Trophoblast cell (in vitro differentiated cells and primary cell): ENCODE results near the gene MSH3.

Source experiments
- DNase-seq, 2 donors: peaks; one replicate each; pipeline ENCODE4 v3.0.0-alpha.2; 2016
- H2AFZ ChIP-seq: 2 replicates; pipeline ENCODE4 v1.6.1; 2013; ENCODE audit warnings: low read length, moderate library complexity, mild to moderate bottlenecking; ENCODE audit not compliant: insufficient read depth, poor library complexity
- H2AK5ac ChIP-seq: 2 replicates; pipeline ENCODE4 v1.6.1; 2013; ENCODE audit warnings: mild to moderate bottlenecking, low read length
- H2BK120ac ChIP-seq: 2 replicates; pipeline ENCODE4 v1.6.1; 2013; ENCODE audit warnings: low read length, mild to moderate bottlenecking, moderate library complexity; ENCODE audit not compliant: insufficient read depth, poor library complexity
- H2BK12ac ChIP-seq: 2 replicates; pipeline ENCODE4 v1.6.1; 2013; ENCODE audit warnings: mild to moderate bottlenecking, low read length, moderate library complexity
- H2BK5ac ChIP-seq: 2 replicates; pipeline ENCODE4 v1.6.1; 2013; ENCODE audit warnings: low read length, low read depth, moderate library complexity, mild to moderate bottlenecking; ENCODE audit not compliant: poor library complexity
- H3K14ac ChIP-seq: 2 replicates; pipeline ENCODE4 v1.6.1; 2013; ENCODE audit warnings: mild to moderate bottlenecking, low read length
- H3K18ac ChIP-seq: 2 replicates; pipeline ENCODE4 v1.6.1; 2013; ENCODE audit warnings: mild to moderate bottlenecking, low read length
- H3K23ac ChIP-seq: 2 replicates; pipeline ENCODE4 v1.6.1; 2013; ENCODE audit warnings: low read length
- H3K27ac ChIP-seq: 2 replicates; pipeline ENCODE4 v1.5.1; 2013; ENCODE audit warnings: low read depth, mild to moderate bottlenecking, inconsistent platforms, low read length, moderate library complexity
- H3K27me3 ChIP-seq: 2 replicates; pipeline ENCODE4 v1.6.1; 2013; ENCODE audit warnings: inconsistent platforms, mild to moderate bottlenecking, low read length, moderate library complexity; ENCODE audit not compliant: insufficient read depth
- H3K36me3 ChIP-seq, 2 experiments: 1 replicate in 1 of 2; 2 replicates in 1 of 2; pipeline ENCODE4 v1.6.1; 2013; ENCODE audit warnings: low read length in 2 of 2, mild to moderate bottlenecking in 2 of 2, moderate library complexity in 1 of 2; ENCODE audit not compliant: insufficient read depth in 2 of 2, control insufficient read depth in 1 of 2
- H3K4ac ChIP-seq: 2 replicates; pipeline ENCODE4 v1.6.1; 2013; ENCODE audit warnings: low read depth, mild to moderate bottlenecking, low read length, moderate library complexity
- H3K4me1 ChIP-seq, 2 experiments: 1 replicate in 1 of 2; 2 replicates in 1 of 2; pipeline ENCODE4 v1.6.1; 2013; ENCODE audit warnings: low read length in 2 of 2, mild to moderate bottlenecking in 2 of 2, moderate library complexity in 1 of 2; ENCODE audit not compliant: insufficient read depth in 2 of 2, control insufficient read depth in 1 of 2
- H3K4me2 ChIP-seq: 2 replicates; pipeline ENCODE4 v1.6.1; 2013; ENCODE audit warnings: inconsistent platforms, mild to moderate bottlenecking, low read length, moderate library complexity
- H3K4me3 ChIP-seq: 2 replicates; pipeline ENCODE4 v1.5.1; 2013; ENCODE audit warnings: mild to moderate bottlenecking, low read depth, low read length, inconsistent platforms
- H3K79me1 ChIP-seq: one replicate; pipeline ENCODE4 v1.6.1; 2013; ENCODE audit warnings: low read length
- H3K79me2 ChIP-seq: 2 replicates; pipeline ENCODE4 v1.6.1; 2013; ENCODE audit warnings: low read length, mild to moderate bottlenecking; ENCODE audit not compliant: control insufficient read depth, insufficient read depth, poor library complexity
- H3K9ac ChIP-seq: 2 replicates; pipeline ENCODE4 v1.6.1; 2013; ENCODE audit warnings: mild to moderate bottlenecking, low read length
- H3K9me3 ChIP-seq: 2 replicates; pipeline ENCODE4 v1.6.1; 2013; ENCODE audit warnings: low read depth, mild to moderate bottlenecking, control low read depth, inconsistent platforms, low read length; ENCODE audit not compliant: insufficient read depth
- H4K12ac ChIP-seq: 2 replicates; pipeline ENCODE4 v1.6.1; 2013; ENCODE audit warnings: low read depth, mild to moderate bottlenecking, low read length, moderate library complexity
- H4K8ac ChIP-seq: 2 replicates; pipeline ENCODE4 v1.6.1; 2013; ENCODE audit warnings: low read depth, mild to moderate bottlenecking, low read length, moderate library complexity
- H4K91ac ChIP-seq: one replicate; pipeline ENCODE4 v1.6.1; 2013; ENCODE audit warnings: low read depth, mild to moderate bottlenecking, low read length, moderate library complexity
- WGBS: extraction: QIAGEN DNeasy Blood & Tissue Kit; methylation state at CpG from one replicate; pipeline ENCODE4 v1.1.7; 2013; ENCODE audit warnings: missing lambda C conversion rate; ENCODE audit not compliant: insufficient read length, insufficient coverage; ENCODE audit errors: extremely low coverage; 5-methylcytosine and 5-hydroxymethylcytosine counted together

MSH3 gene

DNA sequence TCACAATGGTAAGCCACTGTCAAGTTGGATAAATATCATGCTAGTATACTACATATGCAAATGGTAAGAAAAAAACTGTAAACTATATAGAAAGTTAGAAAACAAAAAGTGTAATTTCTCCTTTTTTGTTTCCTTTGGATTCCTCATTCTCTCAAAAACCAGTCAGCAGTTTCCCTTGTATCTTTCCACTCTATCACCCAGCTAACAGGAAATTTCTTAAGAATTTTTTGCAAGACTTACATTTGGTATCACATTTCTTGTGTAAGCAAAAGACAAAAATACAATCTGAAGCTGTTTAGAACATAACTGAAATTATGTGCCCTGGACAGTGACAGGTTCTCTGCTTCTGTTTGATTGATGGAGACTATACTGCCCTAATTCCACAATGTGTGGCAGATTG is 25.2 kb upstream of the MSH3 start:
- no peaks in the 10 kb centered on the region for H3K79me1 ChIP-seq
- no peak overlapping the region for H2AK5ac ChIP-seq
- no peak overlapping the region for H4K8ac ChIP-seq
- H2BK5ac ChIP-seq, result no peak overlapping the region
- H3K9me3 ChIP-seq, result no peaks in the 10 kb centered on the region
- no peak overlapping the region for H4K12ac ChIP-seq
- H3K14ac ChIP-seq, result no peak overlapping the region
- H3K36me3 ChIP-seq, result peaks cover 5 to 9% of the 10 kb centered on the region in 2 experiments
- no peak overlapping the region for H3K9ac ChIP-seq
- H2AFZ ChIP-seq, result no peak overlapping the region
- H3K79me2 ChIP-seq, result no peaks in the 10 kb centered on the region
- H3K27ac ChIP-seq, result no peak overlapping the region
- no peak overlapping the region for H3K4me3 ChIP-seq
- no peak overlapping the region for H2BK12ac ChIP-seq
- no peak overlapping the region for H2BK120ac ChIP-seq
- no peak for DNase-seq
- H3K27me3 ChIP-seq, result no peaks in the 10 kb centered on the region
- H4K91ac ChIP-seq, result no peak overlapping the region
- H3K4me1 ChIP-seq, result no peaks in the 10 kb centered on the region
- H3K23ac ChIP-seq, result no peak overlapping the region
- H3K4ac ChIP-seq, result no peak overlapping the region
- H3K4me2 ChIP-seq, result no peak overlapping the region
- H3K18ac ChIP-seq, result no peak overlapping the region

DNA sequence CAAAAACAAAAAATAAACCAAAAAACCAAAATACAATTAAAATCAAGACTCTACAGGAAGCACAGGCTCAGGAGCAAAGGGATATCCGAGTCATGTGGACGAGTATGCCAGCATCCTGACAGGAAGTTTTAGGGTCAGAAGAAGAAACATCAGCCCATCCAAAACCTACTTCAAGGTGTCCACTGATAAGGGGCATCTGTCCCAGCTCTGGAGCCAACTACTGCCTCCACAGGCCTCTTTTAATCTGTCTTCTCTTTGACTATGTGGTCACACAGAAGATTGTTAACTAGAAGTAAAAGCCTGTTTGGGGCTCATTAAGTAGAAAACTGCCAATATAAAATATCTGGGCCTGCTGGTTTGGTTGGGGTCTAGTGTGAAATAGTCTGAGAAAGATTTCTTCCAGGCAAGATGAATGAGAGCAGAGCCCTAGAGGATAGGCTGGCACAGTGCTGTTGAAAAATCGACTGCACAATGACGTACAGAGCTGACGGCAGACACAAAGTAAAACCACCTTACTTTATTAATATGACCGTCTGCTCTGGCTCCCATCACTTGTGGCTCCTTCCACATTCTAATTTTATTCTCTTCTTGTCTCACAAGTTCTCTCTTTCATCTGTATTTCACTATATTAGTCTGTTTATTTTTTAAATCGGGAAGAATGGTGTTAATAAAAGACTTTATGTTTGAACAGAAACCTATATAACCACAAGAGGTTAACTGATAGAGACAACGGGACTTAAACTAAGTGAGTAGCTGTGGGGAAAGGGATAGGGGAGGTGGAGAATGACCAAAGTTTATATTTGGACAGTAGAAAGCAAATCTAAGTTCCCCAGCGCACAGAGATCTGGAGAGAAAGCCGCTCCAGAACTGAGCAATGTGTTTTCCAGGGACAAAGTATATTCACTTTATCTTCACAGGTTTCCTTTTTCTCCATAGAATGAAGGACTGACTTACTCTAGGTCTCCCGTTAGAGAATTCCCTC is 22.9 kb upstream of the MSH3 start:
- WGBS, result no CpG with 5 or more reads among the region's 11 CpGs
- no peaks in the 10 kb centered on the region for H3K4me1 ChIP-seq
- H2AFZ ChIP-seq, result no peak overlapping the region
- H3K4me2 ChIP-seq, result no peak overlapping the region
- H3K4ac ChIP-seq, result no peak overlapping the region
- H3K18ac ChIP-seq, result no peak overlapping the region
- no peak overlapping the region for H4K8ac ChIP-seq
- no peak overlapping the region for H3K4me3 ChIP-seq
- H3K9me3 ChIP-seq, result no peaks in the 10 kb centered on the region
- no peak overlapping the region for H2BK12ac ChIP-seq
- no peak overlapping the region for H3K9ac ChIP-seq
- H2AK5ac ChIP-seq, result no peak overlapping the region
- H3K14ac ChIP-seq, result no peak overlapping the region
- H2BK5ac ChIP-seq, result no peak overlapping the region
- no peak overlapping the region for H4K12ac ChIP-seq
- DNase-seq, result no peak
- H3K27me3 ChIP-seq, result no peaks in the 10 kb centered on the region
- H4K91ac ChIP-seq, result no peak overlapping the region
- H3K36me3 ChIP-seq, result peaks cover 5 to 10% of the 10 kb centered on the region in 2 experiments
- H3K79me1 ChIP-seq, result no peaks in the 10 kb centered on the region
- H3K27ac ChIP-seq, result no peak overlapping the region
- no peak overlapping the region for H3K23ac ChIP-seq
- H3K79me2 ChIP-seq, result no peaks in the 10 kb centered on the region
- H2BK120ac ChIP-seq, result no peak overlapping the region

DNA sequence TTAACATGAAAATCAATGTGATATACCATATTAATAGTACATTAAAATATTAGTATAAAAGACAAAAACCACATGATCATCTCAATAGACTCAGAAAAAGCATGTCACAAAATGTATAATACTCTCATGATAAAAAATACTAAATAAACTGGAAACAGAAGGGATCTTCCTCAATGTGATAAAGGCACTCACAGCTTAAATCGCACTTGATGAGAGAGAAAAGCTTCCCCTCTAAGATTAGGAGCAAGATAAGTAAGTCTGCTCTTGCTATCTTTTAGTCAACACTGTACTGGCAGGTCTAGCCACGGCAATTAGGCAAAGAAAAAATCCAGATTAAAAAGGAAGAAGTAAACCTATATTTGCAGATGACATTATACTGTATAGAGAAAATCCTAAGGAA is 21.8 kb upstream of the MSH3 start:
- Histone ChIP-seq H3K4me3 (no peak overlapping the region), H3K79me1 (no peaks in the 10 kb centered on the region), H2BK5ac (no peak overlapping the region), H4K8ac (no peak overlapping the region), H4K12ac (no peak overlapping the region), H2BK12ac (no peak overlapping the region), H3K4ac (no peak overlapping the region), H3K79me2 (no peaks in the 10 kb centered on the region), H3K27ac (no peak overlapping the region), H3K4me1 (no peaks in the 10 kb centered on the region), H2BK120ac (no peak overlapping the region), H3K4me2 (no peak overlapping the region), H3K36me3 (peaks cover 5 to 10% of the 10 kb centered on the region in 2 experiments), H3K27me3 (no peaks in the 10 kb centered on the region), H4K91ac (no peak overlapping the region), H2AK5ac (no peak overlapping the region), H3K14ac (no peak overlapping the region), H3K23ac (no peak overlapping the region), H2AFZ (no peak overlapping the region), H3K18ac (no peak overlapping the region), H3K9me3 (no peaks in the 10 kb centered on the region), H3K9ac (no peak overlapping the region)
- no CpG with 5 or more reads among the region's 2 CpGs for WGBS
- no peak for DNase-seq

DNA sequence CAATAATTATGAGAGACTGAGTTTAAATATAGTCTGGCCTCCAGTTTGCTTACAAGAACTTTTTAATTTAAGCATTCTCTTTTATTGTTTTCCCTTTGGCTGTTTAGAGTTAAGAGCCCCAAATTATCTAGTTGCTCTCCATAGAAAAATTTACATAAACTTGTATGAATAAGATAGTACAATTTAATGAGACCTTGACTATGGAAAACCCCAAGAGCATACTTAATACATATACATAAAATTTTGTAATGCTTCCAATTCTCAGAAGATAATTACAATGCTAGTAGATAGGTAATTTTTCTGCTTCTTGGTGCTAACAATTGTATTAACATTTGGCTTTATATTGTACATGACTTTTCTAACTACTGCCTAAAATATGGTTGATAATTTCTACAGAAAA is 20.3 kb upstream of the MSH3 start:
- no peak overlapping the region for H3K27ac ChIP-seq
- no peak overlapping the region for H3K18ac ChIP-seq
- H4K12ac ChIP-seq, result no peak overlapping the region
- H3K79me2 ChIP-seq, result no peaks in the 10 kb centered on the region
- peaks cover 8 to 13% of the 10 kb centered on the region in 2 experiments for H3K36me3 ChIP-seq
- no peak overlapping the region for H3K9ac ChIP-seq
- no peak overlapping the region for H3K4ac ChIP-seq
- no peak for DNase-seq
- H2BK120ac ChIP-seq, result no peak overlapping the region
- H3K27me3 ChIP-seq, result no peaks in the 10 kb centered on the region
- H3K4me1 ChIP-seq, result no peaks in the 10 kb centered on the region
- no peak overlapping the region for H2BK5ac ChIP-seq
- H2BK12ac ChIP-seq, result no peak overlapping the region
- H4K8ac ChIP-seq, result no peak overlapping the region
- no peaks in the 10 kb centered on the region for H3K79me1 ChIP-seq
- no peaks in the 10 kb centered on the region for H3K9me3 ChIP-seq
- no peak overlapping the region for H3K4me3 ChIP-seq
- no peak overlapping the region for H3K14ac ChIP-seq
- no peak overlapping the region for H3K23ac ChIP-seq
- no peak overlapping the region for H2AK5ac ChIP-seq
- H2AFZ ChIP-seq, result no peak overlapping the region
- H4K91ac ChIP-seq, result no peak overlapping the region
- H3K4me2 ChIP-seq, result no peak overlapping the region
